Muscle layer of colon (tissue), 2 donors: ENCODE data around the gene TSPAN14.

Experiments
- H3K27ac ChIP-seq: one replicate; pipeline ENCODE4 v1.7.0; 2013; ENCODE audit warnings: low read depth, mild to moderate bottlenecking, low read length, moderate library complexity
- H3K27me3 ChIP-seq, 2 donors: one replicate each; pipeline ENCODE4 v1.7.0; 2013; ENCODE audit warnings: low read length in 2 of 2, mild to moderate bottlenecking in 2 of 2; ENCODE audit not compliant: insufficient read depth in 2 of 2, control insufficient read depth in 1 of 2
- H3K36me3 ChIP-seq: one replicate; pipeline ENCODE4 v1.7.0; 2013; ENCODE audit warnings: mild to moderate bottlenecking, low read length; ENCODE audit not compliant: insufficient read depth
- H3K4me1 ChIP-seq: one replicate; pipeline ENCODE4 v1.7.0; 2013; ENCODE audit warnings: mild to moderate bottlenecking, low read length; ENCODE audit not compliant: insufficient read depth
- H3K4me3 ChIP-seq, 2 donors: one replicate each; pipeline ENCODE4 v1.7.0; 2013; ENCODE audit warnings: low read length in 2 of 2, low read depth in 1 of 2, mild to moderate bottlenecking in 1 of 2, moderate library complexity in 1 of 2
- H3K9ac ChIP-seq: one replicate; pipeline ENCODE4 v1.7.0; 2013; ENCODE audit warnings: low read length
- H3K9me3 ChIP-seq: one replicate; pipeline ENCODE4 v1.7.0; 2013; ENCODE audit warnings: mild to moderate bottlenecking, low read length
- donor health status: abdominal sarcoma.
- donor health status: Adenocarcinoma of cecum.

The TSPAN14 gene

GRCh38 chr10:80465839-80466590 is 11.9 kb downstream of the TSPAN14 start:
- Histone ChIP-seq H3K9ac (no peak overlapping the region), H3K27me3 (no peaks in the 10 kb centered on the region), H3K4me3 (no peak overlapping the region), H3K4me1 (peaks cover 61% of the 10 kb centered on the region), H3K9me3 (no peaks in the 10 kb centered on the region), H3K27ac (peak overlapping the region; percentile 52), H3K36me3 (peaks cover 4% of the 10 kb centered on the region)

- Histone ChIP-seq H3K4me3 (no peak overlapping the region), H3K4me1 (peaks cover 53% of the 10 kb centered on the region), H3K9ac (no peak overlapping the region)
These were observed 12.7 kb downstream of the TSPAN14 start for GRCh38 chr10:80466724-80467326.

GRCh38 chr10:80468002-80468401 is 13.9 kb downstream of the TSPAN14 start:
- H3K9me3 ChIP-seq, result no peaks in the 10 kb centered on the region
- H3K36me3 ChIP-seq, result peaks cover 4% of the 10 kb centered on the region
- no peak overlapping the region for H3K9ac ChIP-seq
- no peak overlapping the region for H3K4me3 ChIP-seq
- no peaks in the 10 kb centered on the region for H3K27me3 ChIP-seq
- peaks cover 49% of the 10 kb centered on the region for H3K4me1 ChIP-seq
- H3K27ac ChIP-seq, result no peak overlapping the region

More at GRCh38 chr10:80466724-80467326, 12.7 kb downstream of the TSPAN14 start:
- Histone ChIP-seq H3K27me3 (no peaks in the 10 kb centered on the region), H3K36me3 (peaks cover 4% of the 10 kb centered on the region), H3K27ac (no peak overlapping the region), H3K9me3 (no peaks in the 10 kb centered on the region)

GRCh38 chr10:80468806-80469421 is 14.8 kb downstream of the TSPAN14 start:
- no peaks in the 10 kb centered on the region for H3K9me3 ChIP-seq
- H3K4me3 ChIP-seq, result no peak overlapping the region
- H3K36me3 ChIP-seq, result peaks cover 4% of the 10 kb centered on the region
- no peak overlapping the region for H3K9ac ChIP-seq
- no peaks in the 10 kb centered on the region for H3K27me3 ChIP-seq
- H3K27ac ChIP-seq, result no peak overlapping the region
- H3K4me1 ChIP-seq, result peaks cover 46% of the 10 kb centered on the region

GRCh38 chr10:80470266-80470665 is 16.2 kb downstream of the TSPAN14 start:
- Histone ChIP-seq H3K9ac (no peak overlapping the region), H3K27ac (no peak overlapping the region), H3K4me1 (peaks cover 40% of the 10 kb centered on the region), H3K4me3 (no peak overlapping the region), H3K27me3 (no peaks in the 10 kb centered on the region), H3K9me3 (no peaks in the 10 kb centered on the region), H3K36me3 (peaks cover 4% of the 10 kb centered on the region)

GRCh38 chr10:80471001-80471400 is 16.9 kb downstream of the TSPAN14 start:
- peaks cover 33% of the 10 kb centered on the region for H3K4me1 ChIP-seq
- H3K36me3 ChIP-seq, result peaks cover 4% of the 10 kb centered on the region
- no peaks in the 10 kb centered on the region for H3K9me3 ChIP-seq
- H3K9ac ChIP-seq, result no peak overlapping the region
- H3K27ac ChIP-seq, result no peak overlapping the region
- H3K27me3 ChIP-seq, result no peaks in the 10 kb centered on the region
- no peak overlapping the region for H3K4me3 ChIP-seq

DNA sequence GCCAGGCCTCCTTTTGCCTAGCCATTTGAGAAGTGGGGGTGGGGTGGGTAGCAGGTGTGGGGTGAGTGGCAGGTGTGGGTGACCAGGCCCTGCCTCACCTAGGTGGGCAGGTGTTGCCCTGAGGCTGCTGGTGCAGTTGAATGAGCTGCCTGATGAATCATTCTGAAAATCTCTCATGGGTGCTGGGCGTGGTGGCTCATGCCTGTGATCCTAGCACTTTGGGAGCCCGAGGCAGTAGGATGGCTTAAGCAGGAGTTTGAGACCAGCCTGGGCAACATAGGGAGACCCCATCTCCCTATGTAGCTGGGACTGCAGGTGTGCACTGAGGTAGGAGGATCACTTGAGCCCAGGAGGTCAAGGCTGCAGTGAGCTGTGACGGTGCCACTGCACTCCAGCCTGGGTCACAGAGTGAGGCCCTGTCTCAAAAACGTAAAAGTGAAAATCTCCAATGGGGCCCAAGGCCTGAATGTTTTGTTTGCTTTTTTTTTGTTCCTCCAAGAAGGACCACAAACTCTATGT is 17.7 kb downstream of the TSPAN14 start:
- no peak overlapping the region for H3K9ac ChIP-seq
- H3K27me3 ChIP-seq, result no peaks in the 10 kb centered on the region
- no peaks in the 10 kb centered on the region for H3K9me3 ChIP-seq
- H3K36me3 ChIP-seq, result peaks cover 4% of the 10 kb centered on the region
- peaks cover 27% of the 10 kb centered on the region for H3K4me1 ChIP-seq
- no peak overlapping the region for H3K4me3 ChIP-seq
- H3K27ac ChIP-seq, result no peak overlapping the region

DNA sequence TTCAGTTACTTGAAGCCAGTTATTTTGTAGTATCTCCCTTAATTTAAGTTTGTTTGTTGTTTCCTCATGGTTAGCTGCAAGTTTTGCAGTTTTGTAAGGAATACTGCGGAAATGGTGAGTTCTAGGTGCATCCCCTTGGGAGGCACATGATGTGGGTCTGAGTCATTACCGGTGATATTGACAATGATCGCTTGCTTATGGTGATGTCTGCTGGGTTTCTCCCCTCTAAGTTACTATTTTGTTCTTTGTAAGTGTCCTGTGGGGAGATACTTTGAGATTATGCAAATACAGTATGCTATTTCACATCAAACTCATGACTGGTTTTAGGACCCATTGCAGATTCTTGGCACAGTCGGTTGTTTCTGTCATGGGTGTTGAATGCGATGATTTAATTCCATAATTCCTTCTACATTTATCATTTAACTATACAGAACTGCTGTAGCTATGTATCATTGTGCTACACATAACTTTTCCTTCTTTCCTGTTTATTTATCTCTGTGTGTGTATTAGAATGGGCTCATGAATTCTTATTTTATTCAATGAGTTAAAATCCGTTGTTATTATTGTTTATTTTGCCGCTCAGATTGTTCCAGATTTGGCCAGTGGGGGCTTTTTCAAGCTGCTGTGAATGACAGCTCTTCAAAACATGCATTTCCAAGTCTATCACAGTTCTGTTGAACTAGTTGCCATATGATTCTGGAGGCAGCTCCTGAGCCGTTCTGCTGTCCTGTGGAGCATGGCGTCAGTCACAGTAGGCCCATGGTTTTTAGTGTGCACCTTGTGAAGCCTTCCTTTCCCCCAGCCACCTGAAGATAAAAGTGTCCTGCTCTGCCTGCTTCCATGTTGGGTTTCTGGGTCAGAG is 18.4 kb downstream of the TSPAN14 start:
- Histone ChIP-seq H3K36me3 (peaks cover 4% of the 10 kb centered on the region), H3K27ac (no peak overlapping the region), H3K9ac (no peak overlapping the region), H3K4me1 (peaks cover 27% of the 10 kb centered on the region), H3K9me3 (no peaks in the 10 kb centered on the region), H3K4me3 (no peak overlapping the region), H3K27me3 (no peaks in the 10 kb centered on the region)

DNA sequence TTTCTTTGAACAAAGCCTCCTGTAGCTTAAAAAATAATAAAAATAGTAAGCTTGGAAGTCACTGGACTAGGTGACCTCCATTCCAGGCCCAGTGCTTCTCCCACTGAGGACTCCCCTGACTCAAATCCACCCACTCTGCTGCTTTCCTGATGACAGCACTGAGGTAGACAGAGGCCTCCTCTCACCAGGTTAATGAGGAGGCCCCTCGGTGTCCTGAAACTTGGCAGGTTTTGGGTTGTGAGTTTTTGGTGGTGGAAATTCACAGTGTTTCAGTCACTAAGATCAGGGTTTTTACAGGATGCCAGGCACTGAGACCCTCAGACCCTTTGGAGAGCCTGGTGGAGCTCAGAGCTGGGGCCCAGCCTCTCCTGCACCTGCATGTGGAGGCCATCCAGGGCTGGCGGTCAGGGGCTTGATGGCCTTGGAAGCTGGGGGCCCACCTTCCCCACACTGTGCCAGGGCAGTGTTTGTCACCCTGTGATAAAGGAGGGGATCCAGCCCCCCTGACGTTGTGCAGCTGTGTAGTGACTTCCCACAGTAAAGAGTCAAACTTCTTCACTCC is 19.1 kb downstream of the TSPAN14 start:
- no peaks in the 10 kb centered on the region for H3K9me3 ChIP-seq
- H3K27me3 ChIP-seq, result no peaks in the 10 kb centered on the region
- H3K4me1 ChIP-seq, result peaks cover 24% of the 10 kb centered on the region
- H3K36me3 ChIP-seq, result peaks cover 11% of the 10 kb centered on the region
- H3K27ac ChIP-seq, result no peak overlapping the region
- H3K9ac ChIP-seq, result no peak overlapping the region
- no peak overlapping the region for H3K4me3 ChIP-seq

DNA sequence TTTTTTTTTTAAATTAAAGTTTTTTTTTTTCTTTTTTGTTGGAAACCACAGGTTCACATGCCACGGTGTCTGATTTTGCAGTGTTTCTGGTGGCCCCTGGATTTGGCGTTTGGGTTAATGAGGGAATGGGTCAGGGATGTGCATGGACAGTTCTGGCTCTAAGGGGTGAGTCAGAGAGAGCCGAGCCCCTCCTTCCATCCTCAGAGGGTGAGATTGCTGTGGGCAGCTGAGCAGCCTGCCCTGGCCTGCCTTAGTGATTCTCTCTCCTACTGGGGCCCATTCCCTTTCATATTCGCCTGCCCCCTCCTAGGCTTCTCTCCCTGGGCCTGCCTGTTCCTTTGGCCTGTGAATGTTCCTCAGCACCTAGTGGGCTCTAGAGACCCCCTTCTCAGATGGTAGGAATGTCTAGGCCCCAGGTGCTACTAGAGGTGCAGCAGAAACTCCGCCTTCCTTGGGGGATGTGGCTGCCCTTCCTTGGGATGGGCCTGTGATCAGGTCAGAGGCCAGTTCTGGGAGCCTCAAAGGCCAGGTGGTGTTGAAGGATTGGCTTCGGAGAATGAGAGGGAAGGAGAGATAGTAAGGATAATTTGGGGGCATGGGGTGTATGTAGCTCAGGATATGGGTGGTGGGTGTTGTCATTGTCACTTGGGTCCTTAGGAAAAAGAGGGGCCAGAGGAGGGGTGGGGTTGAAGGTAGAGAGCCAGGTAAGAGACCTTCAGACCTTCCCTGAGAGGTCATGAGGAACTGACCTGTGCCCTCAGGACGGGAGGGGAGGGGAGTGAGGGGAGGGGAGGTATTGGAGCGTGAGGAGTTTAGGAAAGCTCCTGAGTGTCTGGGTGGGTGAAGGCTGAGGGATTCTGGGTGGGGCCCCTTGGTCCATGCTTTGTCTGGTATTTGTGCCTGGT is 19.8 kb downstream of the TSPAN14 start:
- Histone ChIP-seq H3K4me3 (no peak overlapping the region), H3K4me1 (peaks cover 22% of the 10 kb centered on the region), H3K9me3 (no peaks in the 10 kb centered on the region), H3K27ac (no peak overlapping the region), H3K27me3 (no peaks in the 10 kb centered on the region), H3K9ac (no peak overlapping the region), H3K36me3 (peaks cover 11% of the 10 kb centered on the region)
